Hepatocyte (in vitro differentiated cells): Measurements from ENCODE around the gene ERGIC1.

Experiments used
- EZH2 ChIP-seq: fragments of 200-600 bp; sonication (generic); IDR thresholded peaks from 2 replicates; pipeline ENCODE4 v1.6.1; 2016; ENCODE audit warnings: antibody characterized with exemption, mild to moderate bottlenecking, borderline replicate concordance
- EZH2phosphoT487 ChIP-seq: fragments of 200-600 bp; sonication (generic); IDR thresholded peaks from one replicate; pipeline ENCODE4 v1.6.1; 2018; ENCODE audit warnings: antibody characterized with exemption, mild to moderate bottlenecking, low read depth, moderate library complexity; ENCODE audit not compliant: unreplicated experiment, severe bottlenecking
- TF ChIP-seq, protein P1 (sequence below): fragments of 200-600 bp; sonication (generic); IDR thresholded peaks from 2 replicates; pipeline ENCODE4 v1.5.1; 2016; ENCODE audit warnings: antibody characterized with exemption, mild to moderate bottlenecking; ENCODE audit not compliant: poor library complexity

DNA sequence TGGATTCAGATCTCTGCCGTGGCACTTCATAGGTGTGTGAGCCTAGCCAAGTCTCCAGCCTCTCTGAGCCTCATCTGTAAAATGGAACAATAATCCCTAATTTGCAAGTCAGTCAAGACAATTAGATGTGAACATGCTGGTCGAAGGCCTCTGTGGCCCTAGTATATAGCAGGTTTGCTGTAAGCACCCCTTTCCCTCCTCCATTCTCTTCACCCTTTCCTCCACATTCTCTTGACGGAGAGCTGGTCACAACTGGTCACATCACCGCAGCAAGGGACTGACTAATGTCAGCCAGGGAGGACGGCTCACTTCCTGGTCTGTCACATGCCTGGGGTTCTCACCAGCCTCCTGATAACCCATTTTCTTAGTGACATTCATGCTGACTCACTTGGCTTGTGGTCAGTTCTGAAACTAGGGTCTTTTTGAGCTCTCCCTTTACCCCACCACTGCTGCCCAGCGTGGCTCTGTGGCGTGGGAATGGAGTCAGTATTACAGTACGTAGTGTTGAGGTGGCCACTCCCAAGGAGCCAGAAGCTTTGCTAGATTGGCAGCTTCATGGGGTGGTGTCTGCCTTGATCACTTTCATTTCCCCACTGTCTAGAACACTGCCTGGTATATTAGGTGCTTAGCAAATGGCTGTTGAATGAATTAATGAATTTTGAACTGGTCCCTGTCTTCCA lies 47.8 kb downstream of the ERGIC1 start:
- TF ChIP-seq, protein P1, sequence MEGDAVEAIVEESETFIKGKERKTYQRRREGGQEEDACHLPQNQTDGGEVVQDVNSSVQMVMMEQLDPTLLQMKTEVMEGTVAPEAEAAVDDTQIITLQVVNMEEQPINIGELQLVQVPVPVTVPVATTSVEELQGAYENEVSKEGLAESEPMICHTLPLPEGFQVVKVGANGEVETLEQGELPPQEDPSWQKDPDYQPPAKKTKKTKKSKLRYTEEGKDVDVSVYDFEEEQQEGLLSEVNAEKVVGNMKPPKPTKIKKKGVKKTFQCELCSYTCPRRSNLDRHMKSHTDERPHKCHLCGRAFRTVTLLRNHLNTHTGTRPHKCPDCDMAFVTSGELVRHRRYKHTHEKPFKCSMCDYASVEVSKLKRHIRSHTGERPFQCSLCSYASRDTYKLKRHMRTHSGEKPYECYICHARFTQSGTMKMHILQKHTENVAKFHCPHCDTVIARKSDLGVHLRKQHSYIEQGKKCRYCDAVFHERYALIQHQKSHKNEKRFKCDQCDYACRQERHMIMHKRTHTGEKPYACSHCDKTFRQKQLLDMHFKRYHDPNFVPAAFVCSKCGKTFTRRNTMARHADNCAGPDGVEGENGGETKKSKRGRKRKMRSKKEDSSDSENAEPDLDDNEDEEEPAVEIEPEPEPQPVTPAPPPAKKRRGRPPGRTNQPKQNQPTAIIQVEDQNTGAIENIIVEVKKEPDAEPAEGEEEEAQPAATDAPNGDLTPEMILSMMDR: no peak
- TF ChIP-seq EZH2 (no peak), EZH2phosphoT487 (no peak)
